H1 (cell line): ENCODE results near the gene RAMP3.

ENCODE experiments used
- CEBPB ChIP-seq: IDR thresholded peaks from 2 replicates; pipeline ENCODE4 v1.6.1; 2012; ENCODE audit warnings: low read depth, low read length
- CREB1 ChIP-seq: IDR thresholded peaks from 2 replicates; pipeline ENCODE4 v1.6.1; 2012; ENCODE audit warnings: inconsistent platforms
- EZH2 ChIP-seq: fragments of 200-600 bp; sonication (generic); IDR thresholded peaks from 2 replicates; pipeline ENCODE4 v1.7.1; 2012; ENCODE audit warnings: low read depth, mild to moderate bottlenecking, moderate library complexity, low read length, inconsistent platforms; ENCODE audit not compliant: severe bottlenecking
- JUND ChIP-seq: IDR thresholded peaks from 2 replicates; pipeline ENCODE4 v1.6.1; 2011; ENCODE audit warnings: mild to moderate bottlenecking, improper control_type of control experiment, low read length
- MAX ChIP-seq: IDR thresholded peaks from 2 replicates; pipeline ENCODE4 v1.6.1; 2012; ENCODE audit warnings: inconsistent platforms
- NRF1 ChIP-seq: IDR thresholded peaks from 2 replicates; pipeline ENCODE4 v1.6.1; 2011; ENCODE audit warnings: mild to moderate bottlenecking, low read depth, low read length, improper control_type of control experiment
- PHF8 ChIP-seq: fragments of 200-600 bp; sonication (generic); conservative IDR thresholded peaks from 2 replicates; pipeline ENCODE4 v1.7.1; 2012; ENCODE audit warnings: low read depth, mild to moderate bottlenecking, inconsistent platforms, low read length, moderate library complexity
- POLR2A ChIP-seq, 2 experiments: IDR thresholded peaks; 1 replicate in 1 of 2; 2 replicates in 1 of 2; pipeline ENCODE4 v1.6.1; 2011; ENCODE audit warnings: low read depth in 2 of 2, low read length in 2 of 2, mild to moderate bottlenecking in 2 of 2; ENCODE audit errors: control extremely low read depth in 1 of 2
- RAD21 ChIP-seq, 2 experiments: IDR thresholded peaks in 1 of 2; conservative IDR thresholded peaks in 1 of 2; 2 replicates each; pipeline ENCODE4 v1.6.1; 2011; ENCODE audit warnings: low read depth in 2 of 2, low read length in 2 of 2, improper control_type of control experiment in 1 of 2, inconsistent platforms in 1 of 2, mild to moderate bottlenecking in 1 of 2, moderate library complexity in 1 of 2
- SRF ChIP-seq: IDR thresholded peaks from 2 replicates; pipeline ENCODE4 v1.6.1; 2011; ENCODE audit warnings: mild to moderate bottlenecking, low read depth, low read length, moderate library complexity
- USF2 ChIP-seq: IDR thresholded peaks from 2 replicates; pipeline ENCODE4 v1.6.1; 2011; ENCODE audit warnings: low read length, improper control_type of control experiment
- TF ChIP-seq, protein P1 (sequence below), 3 experiments: IDR thresholded peaks; 1 replicate in 2 of 3; 2 replicates in 1 of 3; pipeline versions ENCODE4 v1.5.1 to v1.6.1; 2011; ENCODE audit warnings: low read length in 3 of 3, mild to moderate bottlenecking in 3 of 3, inconsistent platforms in 2 of 3, low read depth in 1 of 3, moderate library complexity in 1 of 3; ENCODE audit not compliant: insufficient read depth in 1 of 3; ENCODE audit errors: control extremely low read depth in 1 of 3

DNA sequence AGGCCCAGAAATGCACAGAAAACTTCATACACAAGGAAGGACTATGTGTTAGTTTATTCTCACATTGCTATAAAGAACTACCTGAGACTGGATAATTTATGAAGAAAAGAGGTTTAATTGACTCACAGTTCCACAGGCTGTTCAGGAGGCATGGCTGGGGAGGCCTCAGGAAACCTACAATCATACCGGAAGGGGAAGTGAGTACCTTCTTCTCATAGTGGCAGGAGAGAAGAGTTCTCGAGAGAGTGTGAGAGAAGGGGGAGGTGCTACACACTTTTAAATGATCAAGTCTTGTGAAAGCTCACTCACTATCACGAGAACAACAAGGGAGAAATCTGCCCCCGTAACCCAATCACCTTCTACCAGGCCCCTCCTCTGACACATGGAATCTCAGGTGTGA, 16.8 kb upstream of the RAMP3 start:
- TF ChIP-seq USF2 (no peak), EZH2 (no peak), RAD21 (IDR thresholded peaks at IDR 0.05 in 1 of 2, conservative IDR thresholded peaks at IDR 0.05 in 1 of 2; ENCODE audit: low read depth in 2 of 2, low read length in 2 of 2) (no peak), CEBPB (no peak), JUND (no peak), MAX (no peak), CREB1 (no peak), PHF8 (no peak), SRF (no peak), POLR2A (IDR thresholded peaks at IDR 0.05; ENCODE audit: control extremely low read depth in 1 of 2, low read depth in 2 of 2, low read length in 2 of 2) (no peak), NRF1 (no peak)
- TF ChIP-seq, protein P1, sequence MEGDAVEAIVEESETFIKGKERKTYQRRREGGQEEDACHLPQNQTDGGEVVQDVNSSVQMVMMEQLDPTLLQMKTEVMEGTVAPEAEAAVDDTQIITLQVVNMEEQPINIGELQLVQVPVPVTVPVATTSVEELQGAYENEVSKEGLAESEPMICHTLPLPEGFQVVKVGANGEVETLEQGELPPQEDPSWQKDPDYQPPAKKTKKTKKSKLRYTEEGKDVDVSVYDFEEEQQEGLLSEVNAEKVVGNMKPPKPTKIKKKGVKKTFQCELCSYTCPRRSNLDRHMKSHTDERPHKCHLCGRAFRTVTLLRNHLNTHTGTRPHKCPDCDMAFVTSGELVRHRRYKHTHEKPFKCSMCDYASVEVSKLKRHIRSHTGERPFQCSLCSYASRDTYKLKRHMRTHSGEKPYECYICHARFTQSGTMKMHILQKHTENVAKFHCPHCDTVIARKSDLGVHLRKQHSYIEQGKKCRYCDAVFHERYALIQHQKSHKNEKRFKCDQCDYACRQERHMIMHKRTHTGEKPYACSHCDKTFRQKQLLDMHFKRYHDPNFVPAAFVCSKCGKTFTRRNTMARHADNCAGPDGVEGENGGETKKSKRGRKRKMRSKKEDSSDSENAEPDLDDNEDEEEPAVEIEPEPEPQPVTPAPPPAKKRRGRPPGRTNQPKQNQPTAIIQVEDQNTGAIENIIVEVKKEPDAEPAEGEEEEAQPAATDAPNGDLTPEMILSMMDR (IDR thresholded peaks at IDR 0.05; ENCODE audit: control extremely low read depth in 1 of 3, insufficient read depth in 1 of 3, low read depth in 1 of 3, low read length in 3 of 3), result no peak
